DMS114 treated with DMSO at 0.1 percent for 48 hours (cell line): ENCODE data around the gene MMEL1.
"Not testable (repeated sequence)": the region's sequence is repeated elsewhere in the genome, so short reads cannot be mapped to it uniquely, and the experiment has no call there.

Experiments
- DNase-seq: peaks from one replicate; lab custom pipeline; 2025; ENCODE audit not compliant: unreplicated experiment; lab: John Stamatoyannopoulos, UW

The MMEL1 gene

GRCh38 chr1:2632561-2633361 is at the start of gene MMEL1:
TSS of gene MMEL1 (minus strand) at chr1:2633016. CDS start at chr1:2629484, 3,532 bp downstream.
- no peak for DNase-seq

- DNase-seq, result not testable (repeated sequence)
Observed at GRCh38 chr1:2676726-2677125, 43.9 kb upstream of the MMEL1 start.

DNA sequence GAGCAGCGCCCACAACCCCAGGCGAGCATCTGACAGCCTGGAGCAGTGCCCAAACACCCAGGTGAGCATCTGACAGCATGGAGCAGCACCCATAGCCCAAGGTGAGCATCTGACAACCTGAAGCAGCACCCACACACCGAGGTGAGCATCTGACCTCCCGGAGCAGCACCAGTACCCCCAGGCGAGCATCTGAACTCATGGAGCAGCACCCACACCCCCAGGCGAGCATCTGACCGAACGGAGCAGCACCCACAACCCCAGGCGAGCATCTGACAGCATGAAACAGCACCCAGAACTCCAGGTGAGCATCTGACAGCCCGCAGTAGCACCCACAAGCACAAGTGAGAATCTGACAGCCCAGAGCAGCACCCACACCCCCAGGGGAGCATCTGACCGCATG is 38.8 kb upstream of the MMEL1 start:
- DNase-seq, result not testable (repeated sequence)

- DNase-seq, result not testable (repeated sequence)
Observed at GRCh38 chr1:2659806-2660205, 27.0 kb upstream of the MMEL1 start.

GRCh38 chr1:2657909-2658308 is 25.1 kb upstream of the MMEL1 start:
- not testable (repeated sequence) for DNase-seq

DNA sequence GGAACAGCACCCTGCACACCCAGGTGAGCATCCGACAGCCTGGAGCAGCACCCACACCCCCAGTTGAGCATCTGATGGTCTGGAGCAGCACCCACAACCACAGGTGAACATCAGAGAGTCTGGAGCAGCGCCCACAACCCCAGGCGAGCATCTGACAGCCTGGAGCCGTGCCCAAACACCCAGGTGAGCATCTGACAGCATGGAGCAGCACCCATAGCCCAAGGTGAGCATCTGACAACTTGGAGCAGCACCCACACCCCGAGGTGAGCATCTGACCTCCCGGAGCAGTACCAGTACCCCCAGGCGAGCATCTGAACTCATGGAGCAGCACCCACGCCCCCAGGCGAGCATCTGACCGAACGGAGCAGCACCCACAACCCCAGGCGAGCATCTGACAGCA is 24.3 kb upstream of the MMEL1 start:
- not testable (repeated sequence) for DNase-seq

GRCh38 chr1:2655598-2656434 is 23.0 kb upstream of the MMEL1 start:
- not testable (repeated sequence) for DNase-seq

DNA sequence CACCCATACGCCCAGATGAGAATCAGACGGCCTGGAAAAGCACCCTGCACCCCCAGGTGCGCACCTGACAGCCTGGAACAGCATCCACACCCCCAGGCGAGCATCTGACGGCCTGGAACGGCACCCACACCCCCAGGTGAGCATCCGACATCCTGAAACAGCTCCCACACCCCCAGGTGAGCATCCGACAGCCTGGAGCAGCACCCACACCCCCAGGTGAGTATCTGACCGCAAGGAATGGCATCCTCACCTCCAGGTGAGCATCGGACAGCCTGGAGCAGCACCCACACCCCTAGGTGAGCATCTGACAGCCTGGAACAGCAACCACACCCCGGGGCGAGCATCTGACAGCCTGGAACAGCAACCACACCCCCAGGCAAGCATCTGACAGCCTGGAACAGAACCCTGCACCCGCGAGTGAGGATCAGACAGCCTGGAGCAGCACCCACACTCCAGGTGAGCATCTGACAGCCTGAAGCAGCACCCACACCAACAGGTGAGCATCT is 21.7 kb upstream of the MMEL1 start:
- DNase-seq, result not testable (repeated sequence)

GRCh38 chr1:2653741-2654442 is 21.1 kb upstream of the MMEL1 start:
- not testable (repeated sequence) for DNase-seq

DNA sequence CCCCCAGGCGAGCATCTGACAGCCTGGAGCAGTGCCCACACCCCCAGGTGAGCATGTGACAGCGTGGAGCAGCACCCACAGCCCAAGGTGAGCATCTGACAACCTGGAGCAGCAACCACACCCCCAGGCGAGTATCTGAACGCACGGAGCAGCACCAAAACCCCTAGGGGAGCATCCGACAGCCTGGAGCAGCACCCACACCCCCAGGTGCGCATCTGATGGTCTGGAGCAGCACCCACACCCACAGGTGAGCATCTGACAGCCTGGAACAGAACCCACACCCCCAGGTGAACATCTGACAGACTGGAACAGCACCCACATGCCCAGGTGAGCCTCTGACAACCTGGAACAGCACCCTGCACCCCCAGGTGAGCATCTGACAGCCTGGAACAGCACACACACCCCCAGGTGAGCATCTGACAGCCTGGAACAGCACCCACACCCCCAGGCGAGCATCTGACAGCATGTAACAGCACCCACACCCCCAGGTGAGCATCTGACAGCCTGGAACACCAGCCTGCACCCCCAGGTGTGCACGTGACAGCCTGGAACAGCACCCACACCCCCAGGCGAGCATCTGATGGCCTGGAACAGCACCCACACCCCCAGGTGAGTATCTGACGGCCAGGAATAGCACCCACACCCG is 20.2 kb upstream of the MMEL1 start:
- not testable (repeated sequence) for DNase-seq

- DNase-seq, result not testable (repeated sequence)
Observed at GRCh38 chr1:2652152-2652925, 19.5 kb upstream of the MMEL1 start.

- no peak for DNase-seq
Observed at GRCh38 chr1:2650967-2651645, 18.3 kb upstream of the MMEL1 start.

DNA sequence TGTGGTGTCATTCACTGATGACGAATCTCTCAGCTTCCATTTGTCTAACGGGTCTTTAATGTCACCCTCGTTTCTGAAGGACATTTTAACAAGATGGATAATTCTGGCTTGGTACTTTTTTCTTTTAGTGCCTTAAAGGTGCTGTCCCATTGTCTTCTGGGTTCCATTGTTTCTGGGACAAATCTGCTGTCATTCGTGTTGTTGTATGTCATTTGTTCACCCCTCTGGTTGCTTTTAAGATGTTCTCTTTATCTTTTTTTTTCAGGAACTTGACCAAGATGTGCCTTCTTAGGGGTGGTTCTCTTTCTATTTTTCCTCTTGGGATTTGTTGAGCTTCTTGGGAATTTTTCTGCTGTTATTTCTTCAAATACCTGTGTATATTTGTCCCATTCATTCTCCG is 14.0 kb upstream of the MMEL1 start:
- DNase-seq, result no peak

DNA sequence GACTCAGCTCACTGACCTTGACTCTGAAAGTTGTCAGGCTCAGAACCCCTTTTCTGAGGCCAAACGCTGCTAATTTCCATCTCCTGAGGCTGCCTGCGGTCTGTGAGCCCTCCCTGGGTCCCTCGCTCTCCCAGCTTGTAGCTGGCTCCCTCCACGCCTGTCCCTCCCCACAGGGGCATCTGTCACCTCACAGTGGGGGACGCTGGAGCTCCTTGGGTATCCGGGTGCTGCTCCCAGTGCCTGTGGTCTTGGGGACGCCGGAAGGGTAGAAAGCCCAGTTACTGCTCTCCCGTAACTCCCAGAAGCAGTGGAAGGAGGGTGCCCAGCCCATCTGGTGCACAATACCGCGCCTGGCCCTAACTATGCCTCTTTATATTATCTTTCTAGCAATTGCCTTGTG is 13.0 kb upstream of the MMEL1 start:
- DNase-seq, result no peak

GRCh38 chr1:2645143-2645542 is 12.3 kb upstream of the MMEL1 start:
- no peak for DNase-seq

DNA sequence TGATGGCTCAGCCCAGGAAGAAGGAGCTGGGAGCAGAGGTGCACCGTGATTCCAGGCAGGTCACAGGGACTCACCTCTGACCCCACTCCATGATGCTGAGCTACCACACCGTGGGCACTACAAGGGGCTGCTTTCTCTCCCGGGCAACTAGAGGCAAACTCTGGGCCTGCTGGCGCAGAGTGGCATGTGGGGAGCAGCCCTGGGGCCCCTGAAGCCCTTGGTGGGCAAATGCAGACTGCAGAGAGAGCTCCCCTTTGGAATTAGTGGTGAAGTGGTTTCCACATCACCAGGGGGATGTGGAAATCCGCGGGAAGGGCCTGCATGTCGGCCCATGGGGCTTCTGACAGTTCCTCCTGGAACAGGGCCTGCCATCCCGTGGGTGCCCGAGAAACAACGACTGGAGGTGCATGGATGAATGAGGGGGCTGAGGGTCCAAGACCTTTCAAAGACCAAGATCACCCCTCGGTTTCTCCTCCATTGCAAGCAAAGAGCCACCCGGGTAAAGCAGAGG is 11.8 kb upstream of the MMEL1 start:
- no peak for DNase-seq

DNA sequence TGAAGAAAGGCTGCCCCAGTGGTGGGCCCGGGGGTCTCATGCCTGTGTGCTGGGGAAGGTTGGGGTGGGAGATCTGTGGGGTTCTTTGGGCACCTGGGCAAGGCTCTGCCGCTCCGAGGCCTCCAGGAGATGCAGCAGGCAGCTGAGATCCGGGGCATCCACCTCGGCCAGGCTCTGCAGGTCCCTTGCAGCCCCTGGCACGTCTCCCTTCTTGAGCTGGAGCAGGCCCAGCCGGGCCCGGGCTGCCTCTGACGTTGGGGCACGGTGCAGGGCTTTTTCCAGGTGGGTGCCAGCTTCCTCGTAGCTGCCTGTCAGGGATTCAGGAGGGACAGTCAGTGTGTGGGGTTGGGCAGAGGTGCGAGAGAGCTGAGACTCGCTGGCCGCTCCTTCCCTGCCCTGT is 11.4 kb upstream of the MMEL1 start:
- DNase-seq, result no peak

DNA sequence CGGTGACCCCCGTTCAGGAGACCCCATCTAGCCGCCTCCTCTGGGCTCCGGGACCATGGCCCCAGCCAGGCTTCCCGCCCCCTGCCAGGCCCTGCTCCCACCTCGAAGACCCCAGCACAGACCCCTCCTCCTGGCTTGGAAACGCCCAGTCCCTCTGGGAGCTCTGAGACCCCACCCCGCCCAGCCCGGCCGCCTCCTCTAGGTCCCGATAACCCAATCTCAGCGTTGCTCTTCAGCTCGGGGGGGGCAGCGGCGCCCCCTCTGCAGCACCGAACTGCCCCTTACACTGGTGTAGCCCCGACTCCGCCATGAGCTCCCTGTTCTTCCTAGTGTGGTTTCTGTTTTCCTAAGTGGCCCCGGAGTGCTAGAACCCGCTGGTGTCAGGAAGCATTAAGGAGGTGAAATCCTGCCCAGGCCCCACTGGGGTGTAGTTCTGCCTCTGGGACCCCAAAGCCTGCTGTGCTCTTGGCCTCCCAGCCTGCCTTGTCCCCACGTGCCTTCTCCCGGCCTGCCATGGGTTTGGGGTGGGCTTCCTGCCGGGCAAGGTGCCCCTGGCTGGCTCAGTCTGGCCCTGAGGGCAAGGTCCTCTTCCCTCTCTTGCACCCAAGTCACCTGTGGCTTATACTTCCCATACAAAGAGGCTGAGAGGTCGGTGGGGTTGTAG is 10.7 kb upstream of the MMEL1 start:
- DNase-seq, result no peak
